Erythroblast (primary cell): Measurements from ENCODE around the gene RHBDD2.

ENCODE experiments used
- GATA1 ChIP-seq: IDR thresholded peaks from 2 replicates; pipeline ENCODE4 v1.6.1; 2011; ENCODE audit warnings: low read depth, mild to moderate bottlenecking, control low read depth, low read length, moderate library complexity
- POLR2A ChIP-seq: IDR thresholded peaks from 2 replicates; pipeline ENCODE4 v1.6.1; 2011; ENCODE audit warnings: mild to moderate bottlenecking, low read length

- TF ChIP-seq POLR2A (no peak), GATA1 (no peak)
Measured at GRCh38 chr7:75916685-75917634, 38.1 kb downstream of the RHBDD2 start.
